H1 (cell line): ENCODE measurements around the gene CD300A. TPM values are rescaled to one million over a fixed set of nuclear protein-coding genes. Genes with fewer than 3 reads are reported as not detected.

Source experiments
- CTCF ChIA-PET: fragments of 300-600 bp; sonication (Branson Sonifier 250); formaldehyde crosslinking; loops from one replicate; lab custom pipeline; 2021; ENCODE audit not compliant: partially characterized antibody; lab: Charles Lee
- POLR2A ChIA-PET: fragments of 300-600 bp; sonication (Branson Sonifier 250); formaldehyde crosslinking; loops from one replicate; lab custom pipeline; 2021; ENCODE audit warnings: inconsistent platforms; ENCODE audit not compliant: partially characterized antibody; lab: Charles Lee
- DNase-seq, 2 experiments: peaks; one replicate each; pipeline versions ENCODE4 v3.0.0 to v3.0.0-alpha.2; 2010 to 2022; ENCODE audit warnings: low spot score in 2 of 2, low read depth in 1 of 2, mixed read lengths in 1 of 2
- FAIRE-seq: peaks from 2 replicates; lab custom pipeline; 2011; peaks lifted over from hg19 to GRCh38; lab: Jason Lieb, UNC
- H2AFZ ChIP-seq: 2 replicates; pipeline ENCODE4 v1.8.1; 2012; ENCODE audit warnings: low read length, inconsistent platforms
- H2AK5ac ChIP-seq: 2 replicates; pipeline ENCODE4 v1.6.1; 2013; ENCODE audit warnings: low read depth, low read length
- H2BK120ac ChIP-seq: replicated peaks from 2 replicates; pipeline ENCODE3; 2013; ENCODE audit warnings: low read depth, low read length, inconsistent platforms
- H2BK12ac ChIP-seq: 2 replicates; pipeline ENCODE4 v1.6.1; 2013; ENCODE audit warnings: low read depth, low read length
- H2BK15ac ChIP-seq: 2 replicates; pipeline ENCODE4 v1.6.1; 2013; ENCODE audit warnings: low read length
- H2BK20ac ChIP-seq: 2 replicates; pipeline ENCODE4 v1.6.1; 2013; ENCODE audit warnings: low read length
- H2BK5ac ChIP-seq: 2 replicates; pipeline ENCODE4 v1.6.1; 2013; ENCODE audit warnings: low read depth, low read length
- H3K14ac ChIP-seq: 2 replicates; pipeline ENCODE4 v1.6.1; 2013; ENCODE audit warnings: inconsistent platforms; ENCODE audit not compliant: insufficient read length
- H3K18ac ChIP-seq: 2 replicates; pipeline ENCODE4 v1.6.1; 2013; ENCODE audit warnings: low read length; ENCODE audit errors: extremely low read depth
- H3K23ac ChIP-seq: 2 replicates; pipeline ENCODE4 v1.6.1; 2013; ENCODE audit warnings: inconsistent platforms; ENCODE audit not compliant: insufficient read length
- H3K23me2 ChIP-seq: 2 replicates; pipeline ENCODE4 v1.6.1; 2013; ENCODE audit warnings: low read depth, low read length
- H3K27ac ChIP-seq: 2 replicates; pipeline ENCODE4 v1.6.1; 2011; ENCODE audit warnings: low read depth, low read length, inconsistent platforms
- H3K27me3 ChIP-seq, 4 experiments: replicated peaks in 1 of 4; 1 replicate in 1 of 4; 2 replicates in 3 of 4; pipeline versions ENCODE4 v1.6.1 to v1.8.1; 2011 to 2013; ENCODE audit warnings: low read length in 3 of 4, mild to moderate bottlenecking in 3 of 4, inconsistent platforms in 2 of 4, mixed read lengths in 2 of 4, moderate library complexity in 1 of 4; ENCODE audit not compliant: control insufficient read depth in 3 of 4, insufficient read depth in 3 of 4; ENCODE audit errors: extremely low read depth in 1 of 4
- H3K36me3 ChIP-seq, 4 experiments: 2 replicates each; pipeline versions ENCODE4 v1.6.1 to v1.8.1; 2011 to 2013; ENCODE audit warnings: mild to moderate bottlenecking in 4 of 4, low read length in 3 of 4, moderate library complexity in 2 of 4, control low read depth in 1 of 4, inconsistent platforms in 1 of 4; ENCODE audit not compliant: insufficient read depth in 4 of 4, control insufficient read depth in 2 of 4
- H3K4ac ChIP-seq: replicated peaks from 2 replicates; pipeline ENCODE3; 2013; ENCODE audit warnings: low read length, low read depth, mixed read lengths, inconsistent platforms; ENCODE audit not compliant: insufficient read length
- H3K4me1 ChIP-seq, 4 experiments: replicated peaks in 1 of 4; 1 replicate in 1 of 4; 2 replicates in 3 of 4; pipeline versions ENCODE4 v1.6.1 to v1.8.1; 2011 to 2013; ENCODE audit warnings: low read length in 3 of 4, inconsistent platforms in 2 of 4, mixed read lengths in 1 of 4; ENCODE audit not compliant: insufficient read depth in 4 of 4, control insufficient read depth in 3 of 4
- H3K4me2 ChIP-seq, 2 experiments: 2 replicates each; pipeline versions ENCODE4 v1.6.1 to v1.8.1; 2011 to 2013; ENCODE audit warnings: low read depth in 2 of 2, low read length in 2 of 2, control low read depth in 1 of 2, inconsistent platforms in 1 of 2, mild to moderate bottlenecking in 1 of 2; ENCODE audit not compliant: insufficient read depth in 1 of 2
- H3K4me3 ChIP-seq, 4 experiments: fragments of 200-600, 300-600 bp in 1 of 4; sonication (generic), shearing (Covaris generic), sonication (Bioruptor Twin) in 1 of 4; 2 replicates each; pipeline versions ENCODE4 v1.5.1 to v1.8.1; 2011 to 2016; ENCODE audit warnings: low read length in 4 of 4, low read depth in 3 of 4, control low read depth in 2 of 4, inconsistent platforms in 2 of 4, mild to moderate bottlenecking in 2 of 4, mixed read lengths in 1 of 4, moderate library complexity in 1 of 4; ENCODE audit not compliant: insufficient read depth in 2 of 4; ENCODE audit errors: extremely low read depth in 1 of 4
- H3K56ac ChIP-seq: replicated peaks from 2 replicates; pipeline ENCODE3; 2013; ENCODE audit warnings: low read depth, mild to moderate bottlenecking, mixed read lengths, low read length, inconsistent platforms; ENCODE audit not compliant: insufficient read length
- H3K79me1 ChIP-seq: 2 replicates; pipeline ENCODE4 v1.6.1; 2013; ENCODE audit warnings: low read depth, low read length, control low read depth
- H3K79me2 ChIP-seq, 2 experiments: 2 replicates each; pipeline versions ENCODE4 v1.6.1 to v1.8.1; 2012 to 2013; ENCODE audit warnings: low read length in 2 of 2, mild to moderate bottlenecking in 2 of 2, inconsistent platforms in 1 of 2; ENCODE audit not compliant: insufficient read depth in 2 of 2, control insufficient read depth in 1 of 2
- H3K9ac ChIP-seq, 4 experiments: replicated peaks in 1 of 4; 1 replicate in 1 of 4; 2 replicates in 3 of 4; pipeline versions ENCODE4 v1.6.1 to v1.8.1; 2011 to 2013; ENCODE audit warnings: low read depth in 3 of 4, low read length in 3 of 4, control low read depth in 2 of 4, mild to moderate bottlenecking in 2 of 4, moderate library complexity in 2 of 4, inconsistent platforms in 1 of 4; ENCODE audit errors: extremely low read depth in 1 of 4
- H3K9me3 ChIP-seq, 2 experiments: 2 replicates each; pipeline versions ENCODE4 v1.6.1 to v1.8.1; 2012 to 2013; ENCODE audit warnings: mild to moderate bottlenecking in 2 of 2, moderate library complexity in 2 of 2, control low read depth in 1 of 2, inconsistent platforms in 1 of 2, low read depth in 1 of 2, low read length in 1 of 2, mixed read lengths in 1 of 2; ENCODE audit not compliant: insufficient read depth in 2 of 2
- H4K20me1 ChIP-seq, 2 experiments: replicated peaks in 1 of 2; 2 replicates each; pipeline versions ENCODE3 to v1.8.1; 2011 to 2013; ENCODE audit warnings: inconsistent platforms in 2 of 2, low read length in 2 of 2, mild to moderate bottlenecking in 1 of 2; ENCODE audit not compliant: insufficient read depth in 2 of 2, control insufficient read depth in 1 of 2
- H4K5ac ChIP-seq: 2 replicates; pipeline ENCODE4 v1.6.1; 2013; ENCODE audit warnings: low read length, low read depth, mixed read lengths, inconsistent platforms; ENCODE audit not compliant: insufficient read length
- H4K8ac ChIP-seq: 2 replicates; pipeline ENCODE4 v1.8.0; 2013; ENCODE audit warnings: mild to moderate bottlenecking, moderate library complexity, low read length, inconsistent platforms; ENCODE audit not compliant: insufficient read depth; ENCODE audit errors: extremely low read depth
- H4K91ac ChIP-seq: replicated peaks from 2 replicates; pipeline ENCODE3; 2013; ENCODE audit warnings: low read length, mixed read lengths, inconsistent platforms; ENCODE audit not compliant: insufficient read length
- BACH1 ChIP-seq: IDR thresholded peaks from 2 replicates; pipeline ENCODE4 v1.6.1; 2012; ENCODE audit warnings: low read length, improper control_type of control experiment
- EZH2 ChIP-seq: fragments of 200-600 bp; sonication (generic); IDR thresholded peaks from 2 replicates; pipeline ENCODE4 v1.7.1; 2012; ENCODE audit warnings: low read depth, mild to moderate bottlenecking, moderate library complexity, low read length, inconsistent platforms; ENCODE audit not compliant: severe bottlenecking
- JUN ChIP-seq: IDR thresholded peaks from 2 replicates; pipeline ENCODE4 v1.6.1; 2011; ENCODE audit warnings: low read depth, mild to moderate bottlenecking, improper control_type of control experiment, low read length
- NANOG ChIP-seq: IDR thresholded peaks from 2 replicates; pipeline ENCODE4 v1.6.1; 2011; ENCODE audit warnings: low read length, low read depth, mild to moderate bottlenecking, inconsistent platforms; ENCODE audit not compliant: insufficient read depth, poor library complexity, severe bottlenecking
- RAD21 ChIP-seq, 2 experiments: IDR thresholded peaks in 1 of 2; conservative IDR thresholded peaks in 1 of 2; 2 replicates each; pipeline ENCODE4 v1.6.1; 2011; ENCODE audit warnings: low read depth in 2 of 2, low read length in 2 of 2, improper control_type of control experiment in 1 of 2, inconsistent platforms in 1 of 2, mild to moderate bottlenecking in 1 of 2, moderate library complexity in 1 of 2
- SUZ12 ChIP-seq: fragments of 200-600 bp; sonication (generic); IDR thresholded peaks from 2 replicates; pipeline ENCODE4 v1.6.1; 2012; ENCODE audit warnings: mild to moderate bottlenecking, inconsistent platforms, low read length, moderate library complexity, mixed read lengths
- TAF7 ChIP-seq: optimal IDR thresholded peaks from 2 replicates; pipeline ENCODE3; 2011; ENCODE audit warnings: low read depth, mild to moderate bottlenecking, inconsistent platforms, low read length, moderate library complexity, borderline replicate concordance
- TEAD4 ChIP-seq: IDR thresholded peaks from 2 replicates; pipeline ENCODE4 v1.6.1; 2012; ENCODE audit warnings: low read depth, low read length, inconsistent platforms, mixed read lengths
- WGBS, 2 experiments: shearing (Covaris generic) in 1 of 2; methylation state at CpG; one replicate each; pipeline versions ENCODE4 v1.1.6 to v1.1.7; 2013 to 2015; ENCODE audit warnings: low lambda C conversion rate in 2 of 2, mixed read lengths in 2 of 2, inconsistent platforms in 1 of 2, low coverage in 1 of 2, missing lambda C conversion rate in 1 of 2; ENCODE audit not compliant: insufficient replicate concordance in 2 of 2, insufficient coverage in 1 of 2, insufficient read length in 1 of 2; ENCODE audit errors: extremely low coverage in 1 of 2, missing lambda C conversion rate in 1 of 2; 5-methylcytosine and 5-hydroxymethylcytosine counted together
- polyA plus RNA-seq, 7 experiments: library from polyadenylated mRNA; depleted of rRNA in 3 of 7; stranded (reverse) in 5 of 7; unstranded in 2 of 7; fragments of >200 nt in 5 of 7; fragments of 200-250 nt in 2 of 7; gene quantifications; 1 replicate in 5 of 7; 2 replicates in 1 of 7; 4 replicates in 1 of 7; pipeline versions ENCODE4 v1.2.1 to v1.2.3, GENCODE V29; 2011 to 2013; ENCODE audit warnings: missing spikeins in 2 of 7, mixed read lengths in 2 of 7
- total RNA-seq: library from RNA; stranded (reverse); fragmentation: NEBNext Ultra II Directional; extraction: Animal tissue kit (Norgen Biotek cat#: 25700); gene quantifications from 2 replicates; pipeline ENCODE4 v1.2.1, GENCODE V29; 2021

CD300A gene
- total and polyA plus RNA-seq, 2 of the 8 experiments (the other 6 are each of a cell fraction or from before 2014, with no cell fraction given) = 0.52 to 1.3 TPM

- H2AFZ ChIP-seq = no peak overlapping the region
- H2BK12ac ChIP-seq = 0 out of 2 replicates have a peak overlapping the region, but pooled peaks have one; percentile 12
- H2AK5ac ChIP-seq = peak overlapping the region; percentile 79
- H3K23me2 ChIP-seq = peaks cover 26% of the 10 kb centered on the region
- ChIA-PET CTCF (interaction anchor here (0.9 to 1.3 kb wide), 3 partner anchors 9 to 107 kb away, joined by 3 to 4 read pairs (median 4); no protein-coding TSS in a partner anchor), POLR2A (no interaction called here)
- H3K27ac ChIP-seq = no peak overlapping the region
- 0 out of 2 replicates have a peak overlapping the region, but pooled peaks have one; percentile 0 for H2BK20ac ChIP-seq
- no peak overlapping the region for H3K18ac ChIP-seq
- H4K20me1 ChIP-seq = peaks cover 0 to 8% of the 10 kb centered on the region in 2 experiments
- no peak overlapping the region for H4K5ac ChIP-seq
- no peak for DNase-seq
- H2BK120ac ChIP-seq = no peak overlapping the region
- peak overlapping the region; percentile 8 for H4K91ac ChIP-seq
- peak overlapping the region; percentile 3; the same call in 1 of the 2 replicates for H2BK15ac ChIP-seq
- no peaks in the 10 kb centered on the region for H3K79me2 ChIP-seq
- H3K27me3 ChIP-seq = peaks cover 3 to 25% (median 22%) of the 10 kb centered on the region in 4 experiments
- no peaks in the 10 kb centered on the region for H3K36me3 ChIP-seq
- H3K4me2 ChIP-seq = no peak overlapping the region; a peak in 1 of 4 replicates
- H3K9ac ChIP-seq = no peak overlapping the region
- H3K4me3 ChIP-seq = no peak overlapping the region
- no peaks in the 10 kb centered on the region for H3K9me3 ChIP-seq
- 89 to 100% methylated on average over 1 to 7 of the region's 7 CpGs for WGBS, 2 experiments
- no peak overlapping the region for H3K14ac ChIP-seq
- no peak overlapping the region for H3K23ac ChIP-seq
- no peak overlapping the region; the same call in 1 of the 2 replicates for H4K8ac ChIP-seq
- peaks cover 0 to 9% (median 2%) of the 10 kb centered on the region in 4 experiments; a peak in 2 of 7 replicates for H3K4me1 ChIP-seq
- H3K4ac ChIP-seq = no peak overlapping the region
- no peak overlapping the region; the same call in 1 of the 2 replicates for H2BK5ac ChIP-seq
- no peaks in the 10 kb centered on the region for H3K79me1 ChIP-seq
- peak overlapping the region; percentile 96 for H3K56ac ChIP-seq
- FAIRE-seq = no peak
- no peak for TF ChIP-seq TEAD4
- TF ChIP-seq SUZ12 = no peak
- no peak for TF ChIP-seq NANOG
- no peak for TF ChIP-seq BACH1
- no peak for TF ChIP-seq EZH2
- no peak for TF ChIP-seq TAF7
- no peak for TF ChIP-seq RAD21 (IDR thresholded peaks at IDR 0.05 in 1 of 2, conservative IDR thresholded peaks at IDR 0.05 in 1 of 2; ENCODE audit: low read depth in 2 of 2, low read length in 2 of 2)
- no peak for TF ChIP-seq JUN
Observed at GRCh38 chr17:74464730-74465377, 1.6 kb upstream of the CD300A start.
